HG02852 (cell line): ENCODE results near the gene TMEM117.
A peak's percentile ranks its signal among the peaks of the same experiment; 100 is the strongest.

Experiments used
- ATAC-seq: cut with Tn5 transposase; IDR thresholded peaks from one replicate; pipeline ENCODE4 v1.9.1; 2021; ENCODE audit warnings: mild to moderate bottlenecking, moderate library complexity; ENCODE audit not compliant: unreplicated experiment

Gene TMEM117

GRCh38 chr12:44260581-44260980 lies 424.7 kb downstream of the TMEM117 start:
- ATAC-seq = no peak

- ATAC-seq = no peak
These were observed 449.6 kb downstream of the TMEM117 start for GRCh38 chr12:44285321-44285960.

DNA sequence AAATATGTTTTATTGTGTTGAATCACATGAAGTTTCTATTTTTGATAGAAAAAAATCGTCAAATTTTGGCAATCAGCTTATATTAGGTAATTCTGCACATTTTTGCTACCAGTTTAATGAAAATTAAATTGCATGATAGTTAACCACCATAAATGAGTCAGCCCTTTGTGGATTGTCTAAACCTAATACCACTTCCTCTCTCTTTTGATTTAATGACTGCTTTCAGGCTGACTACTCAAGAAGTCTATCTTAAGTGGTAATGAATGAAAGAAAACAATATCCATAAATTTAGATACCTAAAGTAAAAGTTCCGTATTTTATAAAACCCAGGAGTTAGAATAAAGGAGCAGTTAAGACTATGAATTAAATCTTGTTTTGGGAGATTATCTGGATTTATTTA lies 450.5 kb downstream of the TMEM117 start:
- no peak for ATAC-seq

DNA sequence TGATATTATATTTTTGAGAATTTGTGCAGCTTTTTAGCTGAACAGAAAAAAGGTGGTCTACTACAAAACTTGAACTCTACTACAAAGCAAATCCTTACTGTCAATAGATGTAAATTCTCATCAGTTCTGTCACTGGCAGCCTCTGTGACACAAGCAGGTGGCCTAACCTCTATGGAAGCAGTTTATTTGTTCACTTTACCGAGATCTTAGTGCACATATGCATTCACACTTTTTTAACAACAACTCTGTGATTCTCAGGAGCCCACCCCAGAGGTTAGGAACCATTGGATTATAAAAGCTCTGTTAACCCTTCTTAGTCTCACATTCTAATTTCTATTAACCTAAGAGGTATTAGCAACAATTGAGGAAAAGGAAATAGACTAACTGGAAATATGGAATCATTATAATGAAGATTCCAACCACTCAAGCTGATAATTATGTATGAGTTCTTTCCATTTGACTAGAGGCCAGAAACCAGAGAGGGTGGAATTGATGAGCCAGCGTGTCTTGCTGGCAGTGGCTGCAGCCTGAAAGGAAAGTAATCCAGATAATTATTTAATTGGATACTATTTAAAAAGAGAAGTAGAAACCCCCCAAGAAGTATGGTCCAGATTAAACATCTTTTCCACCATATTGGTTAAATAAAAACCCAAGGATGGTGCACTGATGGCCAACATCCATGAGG lies 451.1 kb downstream of the TMEM117 start:
- ATAC-seq = no peak

- ATAC-seq = no peak
These were observed 451.7 kb downstream of the TMEM117 start for GRCh38 chr12:44287545-44287944.

DNA sequence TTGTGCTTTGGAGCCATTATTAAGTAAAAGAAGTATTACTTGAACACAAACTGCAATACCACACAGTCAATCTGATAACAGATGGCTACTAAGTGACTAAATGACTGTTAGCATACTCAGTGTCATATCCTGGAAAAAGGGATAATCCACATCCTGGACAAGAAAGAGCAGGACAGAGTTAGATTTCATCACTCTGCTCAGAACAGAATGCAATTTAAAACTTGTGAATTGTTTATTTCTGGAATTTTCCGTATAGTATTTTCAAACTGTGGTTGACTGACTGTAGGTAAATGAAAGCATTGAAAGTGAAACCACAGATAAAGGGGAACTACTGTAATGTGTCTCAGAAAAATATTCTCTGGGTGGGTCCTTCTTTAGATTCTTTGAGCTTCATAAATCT lies 458.8 kb downstream of the TMEM117 start:
- peak; percentile 98 for ATAC-seq

- ATAC-seq = no peak
These were observed 460.2 kb downstream of the TMEM117 start for GRCh38 chr12:44295958-44296623.

GRCh38 chr12:44296624-44297197 lies 460.8 kb downstream of the TMEM117 start:
- no peak for ATAC-seq

DNA sequence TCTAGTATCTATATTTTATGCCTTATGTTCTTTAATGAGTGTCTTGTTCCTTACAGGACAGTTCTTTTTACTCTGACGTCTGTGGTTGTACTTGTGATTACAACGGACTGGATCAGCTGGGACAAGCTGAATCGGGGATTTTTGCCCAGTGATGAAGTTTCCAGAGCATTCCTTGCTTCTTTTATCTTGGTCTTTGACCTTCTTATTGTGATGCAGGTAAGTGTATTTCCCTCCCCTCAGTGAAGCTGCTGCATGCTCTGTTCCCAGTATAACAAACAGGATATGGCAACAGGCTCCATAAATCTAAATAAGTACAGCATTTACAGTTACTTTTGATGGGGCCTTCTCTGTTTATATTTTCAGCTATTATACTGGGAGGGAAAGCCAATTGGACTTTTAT lies 463.6 kb downstream of the TMEM117 start:
- ATAC-seq = no peak

DNA sequence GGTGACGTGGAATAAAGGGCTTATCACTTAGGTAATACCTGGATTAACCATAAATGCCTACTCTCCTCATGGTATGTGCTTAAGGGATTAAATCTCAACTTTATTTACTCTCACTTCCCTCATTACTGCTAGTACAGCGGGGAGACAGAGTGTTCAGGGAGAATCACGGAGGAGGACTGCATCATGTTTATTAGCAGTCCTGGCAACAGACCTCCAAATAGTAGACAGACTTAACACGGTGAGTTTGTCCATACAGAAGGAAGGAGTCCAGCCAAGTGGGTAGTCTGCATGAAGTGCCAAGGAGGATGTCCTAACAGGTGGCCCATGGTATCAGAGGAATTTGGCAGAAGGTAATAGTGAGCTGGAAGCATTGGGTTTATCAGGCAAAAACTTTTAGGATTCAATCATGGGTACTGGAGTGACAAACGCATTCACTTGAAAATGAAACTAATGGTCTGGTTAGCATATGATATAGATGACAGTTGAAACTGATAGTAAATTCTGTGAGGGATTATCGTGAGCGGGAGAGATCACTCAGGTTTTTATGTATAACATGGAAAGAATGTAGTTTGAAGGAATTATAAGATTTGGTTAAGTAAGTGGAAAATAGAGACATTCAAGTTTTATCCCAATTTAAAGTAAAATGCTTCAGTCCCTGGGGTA lies 471.8 kb downstream of the TMEM117 start:
- ATAC-seq = no peak

- no peak for ATAC-seq
These were observed 477.3 kb downstream of the TMEM117 start for GRCh38 chr12:44313188-44313587.

GRCh38 chr12:44314007-44314500 lies 478.2 kb downstream of the TMEM117 start:
- ATAC-seq = no peak

DNA sequence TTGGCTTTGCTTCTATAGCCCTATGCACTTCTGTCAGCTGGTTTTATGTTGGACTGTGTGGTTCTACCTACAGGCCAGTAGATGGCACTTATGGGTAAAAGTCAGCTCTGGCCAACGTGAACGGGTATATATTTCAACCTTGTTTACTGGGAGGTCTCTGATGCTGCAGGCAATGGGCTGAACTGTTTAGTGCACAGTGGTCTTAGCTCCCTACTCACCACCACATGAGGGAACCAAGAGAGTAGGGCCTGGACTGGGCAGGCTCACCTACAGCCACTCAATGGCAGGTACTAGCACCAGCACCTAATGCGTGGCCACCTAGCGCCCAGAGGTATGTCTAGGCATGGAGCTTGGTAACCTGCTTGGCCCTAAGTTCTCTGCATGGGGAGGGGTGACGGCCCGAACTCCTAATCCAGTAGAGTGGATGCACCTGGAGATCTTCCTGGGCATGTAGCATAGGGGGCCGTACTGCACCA lies 481.8 kb downstream of the TMEM117 start:
- ATAC-seq = peak; percentile 83

DNA sequence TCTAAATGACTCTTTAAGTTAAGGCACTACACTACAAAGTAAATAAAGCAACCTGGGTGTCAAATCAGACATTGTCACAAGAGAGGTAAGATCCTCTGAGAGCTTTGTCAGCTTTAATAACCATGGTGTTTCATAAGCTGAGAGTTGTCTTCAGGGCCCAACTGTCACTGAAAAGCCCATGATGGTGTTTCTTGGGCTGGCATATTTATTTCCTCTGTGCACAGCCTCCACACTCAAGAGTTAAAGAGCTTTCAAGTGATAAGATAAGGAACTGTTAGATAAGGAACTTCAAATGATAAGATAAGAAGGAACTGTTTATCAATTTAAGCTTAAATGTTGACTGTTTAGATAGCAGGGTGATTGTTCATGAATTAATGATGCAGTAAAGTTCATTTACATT lies 495.4 kb downstream of the TMEM117 start:
- no peak for ATAC-seq

- ATAC-seq = no peak
These were observed 498.5 kb downstream of the TMEM117 start for GRCh38 chr12:44334347-44334746.

- ATAC-seq = no peak
These were observed 499.1 kb downstream of the TMEM117 start for GRCh38 chr12:44335030-44335429.

GRCh38 chr12:44336577-44336976 lies 500.7 kb downstream of the TMEM117 start:
- no peak for ATAC-seq

DNA sequence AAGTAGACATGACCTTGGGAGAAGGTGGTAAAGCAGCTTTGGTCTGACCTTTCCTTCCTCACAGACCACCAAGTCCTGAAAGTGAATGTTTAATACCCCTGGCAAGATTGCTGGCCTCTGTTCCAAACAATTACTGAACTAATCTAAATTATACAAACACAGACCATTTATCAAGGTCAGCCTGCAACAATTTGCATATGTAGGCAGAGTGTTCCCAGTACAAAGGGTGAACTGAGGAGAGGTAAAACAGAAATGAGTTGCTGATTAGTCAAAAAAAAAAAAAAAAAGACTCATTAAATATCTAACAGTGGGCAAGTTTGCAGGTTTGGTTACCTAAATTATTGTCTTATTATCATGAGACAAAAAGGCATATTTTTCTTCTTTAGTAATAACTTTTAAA lies 506.5 kb downstream of the TMEM117 start:
- no peak for ATAC-seq

DNA sequence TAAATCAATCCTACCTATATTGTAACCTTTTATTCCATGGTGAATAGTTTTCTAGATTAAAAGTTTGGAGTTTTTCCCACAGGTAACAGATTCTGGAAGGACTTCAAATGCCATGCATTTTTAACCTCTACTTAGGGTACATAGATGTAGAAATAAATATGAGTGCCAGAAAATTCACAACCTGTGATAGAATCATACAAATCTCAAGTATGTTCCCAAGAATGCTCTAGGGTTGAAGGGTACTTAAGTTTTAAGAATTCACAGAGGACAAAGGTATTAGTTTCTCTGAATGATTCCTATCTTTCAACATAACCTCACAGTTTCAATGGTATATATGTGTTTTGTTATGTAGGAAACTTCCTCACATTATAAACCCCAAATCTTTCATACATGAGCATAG lies 511.3 kb downstream of the TMEM117 start:
- no peak for ATAC-seq

GRCh38 chr12:44357494-44357893 lies 521.6 kb downstream of the TMEM117 start:
- ATAC-seq = no peak

GRCh38 chr12:44358636-44359035 lies 522.8 kb downstream of the TMEM117 start:
- ATAC-seq = no peak
